ENCODE measurements around the gene C17orf100.

- TF ChIP-seq POLR2A (IDR thresholded peaks at IDR 0.05) = no peak
- no peak for TF ChIP-seq CTCF (IDR thresholded peaks at IDR 0.05)
- no peak for TF ChIP-seq EP300 (IDR thresholded peaks at IDR 0.05)
These were observed 45.3 kb downstream of the C17orf100 start for GRCh38 chr17:6696906-6697305.

Data from suprapubic skin (tissue), 3 donors.